Keratinocyte (primary cell): ENCODE data around the gene CDON. TPM values are rescaled to one million over a fixed set of nuclear protein-coding genes. Genes with fewer than 3 reads are reported as not detected.

Experiments
- DNase-seq: peaks from one replicate; pipeline ENCODE4 v3.0.0-alpha.2; 2011; ENCODE audit warnings: low read depth, missing footprints, low spot score
- FAIRE-seq: peaks from 2 replicates; lab custom pipeline; 2011; peaks lifted over from hg19 to GRCh38; lab: Jason Lieb, UNC
- H2AFZ ChIP-seq: 2 replicates; pipeline ENCODE4 v1.6.0; 2012; ENCODE audit warnings: low read length, control low read depth, inconsistent platforms; ENCODE audit not compliant: control insufficient read depth
- H3K27ac ChIP-seq: 2 replicates; pipeline ENCODE4 v1.5.1; 2011; ENCODE audit warnings: low read length; ENCODE audit not compliant: control insufficient read depth, insufficient read depth
- H3K27me3 ChIP-seq: 3 replicates; pipeline ENCODE4 v1.6.0; 2011; ENCODE audit warnings: low read length; ENCODE audit not compliant: control insufficient read depth, insufficient read depth; ENCODE audit errors: extremely low read depth
- H3K36me3 ChIP-seq, 2 experiments: 2 replicates in 1 of 2; 3 replicates in 1 of 2; pipeline ENCODE4 v1.5.1; 2011; ENCODE audit warnings: low read length in 2 of 2, mild to moderate bottlenecking in 1 of 2; ENCODE audit not compliant: control insufficient read depth in 2 of 2, insufficient read depth in 2 of 2; ENCODE audit errors: extremely low read depth in 1 of 2
- H3K4me1 ChIP-seq: 3 replicates; pipeline ENCODE4 v1.5.1; 2011; ENCODE audit warnings: low read length; ENCODE audit not compliant: control insufficient read depth, insufficient read depth; ENCODE audit errors: extremely low read depth
- H3K4me2 ChIP-seq: 3 replicates; pipeline ENCODE4 v1.6.0; 2011; ENCODE audit warnings: low read depth, low read length; ENCODE audit not compliant: control insufficient read depth, insufficient read depth; ENCODE audit errors: extremely low read depth
- H3K4me3 ChIP-seq, 3 experiments: fragments of 200-600 bp in 1 of 3; sonication (generic) in 1 of 3; 2 replicates in 2 of 3; 3 replicates in 1 of 3; pipeline ENCODE4 v1.5.1; 2011 to 2016; ENCODE audit warnings: low read length in 3 of 3, mild to moderate bottlenecking in 3 of 3, control low read depth in 2 of 3, inconsistent platforms in 1 of 3, low read depth in 1 of 3, mixed read lengths in 1 of 3, mixed run types in 1 of 3, moderate library complexity in 1 of 3; ENCODE audit not compliant: control insufficient read depth in 2 of 3, insufficient read depth in 2 of 3; ENCODE audit errors: extremely low read depth in 1 of 3
- H3K79me2 ChIP-seq: 2 replicates; pipeline ENCODE4 v1.6.0; 2012; ENCODE audit warnings: low read length; ENCODE audit not compliant: control insufficient read depth, insufficient read depth
- H3K9ac ChIP-seq: 3 replicates; pipeline ENCODE4 v1.6.0; 2011; ENCODE audit warnings: low read length; ENCODE audit not compliant: control insufficient read depth, insufficient read depth; ENCODE audit errors: extremely low read depth
- H3K9me1 ChIP-seq: 3 replicates; pipeline ENCODE4 v1.6.0; 2011; ENCODE audit warnings: low read length; ENCODE audit not compliant: control insufficient read depth, insufficient read depth; ENCODE audit errors: extremely low read depth
- H3K9me3 ChIP-seq: 2 replicates; pipeline ENCODE4 v1.5.1; 2012; ENCODE audit warnings: low read depth, low read length; ENCODE audit not compliant: control insufficient read depth
- H4K20me1 ChIP-seq: 3 replicates; pipeline ENCODE4 v1.6.0; 2011; ENCODE audit warnings: low read length; ENCODE audit not compliant: control insufficient read depth, insufficient read depth; ENCODE audit errors: extremely low read depth
- EZH2 ChIP-seq: IDR thresholded peaks from one replicate; pipeline ENCODE4 v1.6.1; 2012; ENCODE audit warnings: inconsistent platforms, mild to moderate bottlenecking, low read length, moderate library complexity
- dilution Hi-C: fragments of 300-500 bp; cut with MboI; formaldehyde crosslinking; loops from one replicate; pipeline ENCODE4 v1.7.0; 2020; ENCODE audit warnings: low sequenced_read_pairs; ENCODE audit not compliant: extremely low pct_ligation_motif_present
- polyA plus RNA-seq, 5 experiments: library from polyadenylated mRNA; depleted of rRNA in 3 of 5; stranded (reverse) in 3 of 5; stranded (forward) in 1 of 5; unstranded in 1 of 5; fragments of >200 nt; gene quantifications; 1 replicate in 1 of 5; 2 replicates in 3 of 5; 3 replicates in 1 of 5; pipeline versions ENCODE4 v1.2.1 to v1.2.3, GENCODE V29; 2011 to 2012; ENCODE audit warnings: missing spikeins in 2 of 5, low read depth in 1 of 5, low replicate concordance in 1 of 5
- TF ChIP-seq, protein P1 (sequence below), 3 experiments: IDR thresholded peaks in 1 of 3; conservative IDR thresholded peaks in 1 of 3; optimal IDR thresholded peaks in 1 of 3; 2 replicates in 2 of 3; 3 replicates in 1 of 3; pipeline versions ENCODE3 to v1.5.1; 2011; ENCODE audit warnings: low read length in 3 of 3, mild to moderate bottlenecking in 3 of 3, moderate library complexity in 2 of 3, control low read depth in 1 of 3, inconsistent platforms in 1 of 3; ENCODE audit not compliant: insufficient read depth in 2 of 3; ENCODE audit errors: extremely low read depth in 1 of 3

The CDON gene
- polyA plus RNA-seq, 1 donor (not counting 4 experiments of a cell fraction or from before 2014, with no cell fraction given) = 1.0 TPM

DNA sequence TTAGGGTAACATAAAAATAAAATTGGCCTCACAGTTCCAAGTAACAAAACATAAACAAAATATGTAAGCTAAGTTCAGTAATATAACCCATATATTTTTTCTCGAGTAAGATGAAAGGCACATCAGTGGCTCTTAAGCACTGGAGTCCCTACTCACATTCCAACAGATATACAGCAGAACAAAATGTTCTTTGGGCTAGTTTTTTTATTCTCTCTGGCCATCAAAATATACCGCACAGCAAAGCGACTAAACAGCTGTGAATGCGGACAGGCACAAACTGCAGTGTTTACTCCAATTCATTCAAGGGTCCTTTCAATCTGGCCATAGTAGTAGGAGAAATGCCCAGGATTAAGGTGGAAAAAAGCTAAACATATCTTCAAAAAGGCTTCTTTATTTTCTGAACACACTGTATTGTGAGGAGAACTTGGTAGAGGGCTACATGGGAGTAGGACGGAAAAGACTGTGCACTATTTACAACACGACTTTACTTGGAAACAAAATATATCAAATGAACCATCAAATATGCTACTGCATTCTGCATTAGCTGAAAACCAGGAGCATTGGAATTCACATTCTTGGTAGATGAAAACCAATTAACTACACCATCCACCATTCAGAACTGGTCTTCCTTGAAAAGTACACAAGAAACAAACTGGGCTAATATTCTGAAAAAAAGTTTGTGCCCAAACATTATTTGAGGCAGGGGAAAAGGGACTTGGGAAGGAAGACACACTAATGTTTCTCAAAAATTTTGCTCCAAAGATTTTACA, 4.4 kb downstream of the CDON start:
- Histone ChIP-seq H2AFZ (no peak overlapping the region), H3K9me1 (no peaks in the 10 kb centered on the region), H3K27me3 (peaks cover 35% of the 10 kb centered on the region), H3K9ac (no peak overlapping the region), H3K36me3 (no peaks in the 10 kb centered on the region), H3K27ac (no peak overlapping the region), H3K79me2 (no peaks in the 10 kb centered on the region), H3K9me3 (no peaks in the 10 kb centered on the region), H3K4me3 (no peak overlapping the region), H3K4me2 (no peak overlapping the region), H4K20me1 (no peaks in the 10 kb centered on the region), H3K4me1 (peaks cover 7% of the 10 kb centered on the region)
- FAIRE-seq (no peak), DNase-seq (no peak)
- dilution Hi-C loops = no loop called here
- TF ChIP-seq, protein P1, sequence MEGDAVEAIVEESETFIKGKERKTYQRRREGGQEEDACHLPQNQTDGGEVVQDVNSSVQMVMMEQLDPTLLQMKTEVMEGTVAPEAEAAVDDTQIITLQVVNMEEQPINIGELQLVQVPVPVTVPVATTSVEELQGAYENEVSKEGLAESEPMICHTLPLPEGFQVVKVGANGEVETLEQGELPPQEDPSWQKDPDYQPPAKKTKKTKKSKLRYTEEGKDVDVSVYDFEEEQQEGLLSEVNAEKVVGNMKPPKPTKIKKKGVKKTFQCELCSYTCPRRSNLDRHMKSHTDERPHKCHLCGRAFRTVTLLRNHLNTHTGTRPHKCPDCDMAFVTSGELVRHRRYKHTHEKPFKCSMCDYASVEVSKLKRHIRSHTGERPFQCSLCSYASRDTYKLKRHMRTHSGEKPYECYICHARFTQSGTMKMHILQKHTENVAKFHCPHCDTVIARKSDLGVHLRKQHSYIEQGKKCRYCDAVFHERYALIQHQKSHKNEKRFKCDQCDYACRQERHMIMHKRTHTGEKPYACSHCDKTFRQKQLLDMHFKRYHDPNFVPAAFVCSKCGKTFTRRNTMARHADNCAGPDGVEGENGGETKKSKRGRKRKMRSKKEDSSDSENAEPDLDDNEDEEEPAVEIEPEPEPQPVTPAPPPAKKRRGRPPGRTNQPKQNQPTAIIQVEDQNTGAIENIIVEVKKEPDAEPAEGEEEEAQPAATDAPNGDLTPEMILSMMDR (optimal IDR thresholded peaks at IDR 0.05 in 1 of 3, IDR thresholded peaks at IDR 0.05 in 1 of 3, conservative IDR thresholded peaks at IDR 0.05 in 1 of 3; ENCODE audit: extremely low read depth in 1 of 3, insufficient read depth in 2 of 3, low read length in 3 of 3) = no peak
- TF ChIP-seq EZH2 = peak; percentile 36

DNA sequence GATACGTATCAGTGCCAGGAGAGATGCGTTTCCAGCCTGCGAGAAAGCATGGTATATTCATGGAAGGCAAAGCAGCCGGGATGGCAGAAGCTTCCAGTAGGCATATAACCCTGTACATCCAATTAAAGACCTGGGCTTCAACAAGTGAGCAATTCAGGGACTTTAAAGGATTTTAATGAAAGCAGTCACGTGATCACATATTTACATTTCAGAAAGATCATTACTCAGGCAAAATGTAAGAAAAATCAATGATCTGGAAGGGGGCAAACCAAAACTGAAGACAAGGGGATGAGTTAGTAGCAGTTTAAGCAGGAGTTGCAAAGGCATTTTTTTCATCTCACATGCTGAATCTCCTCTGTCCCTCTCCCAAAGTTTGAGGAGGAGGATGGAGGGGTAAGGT, 7.8 kb downstream of the CDON start:
- Histone ChIP-seq H3K4me3 (no peak overlapping the region), H3K4me1 (peaks cover 5% of the 10 kb centered on the region), H3K4me2 (no peak overlapping the region), H4K20me1 (no peaks in the 10 kb centered on the region), H3K9me3 (no peaks in the 10 kb centered on the region), H3K79me2 (no peaks in the 10 kb centered on the region), H3K27ac (no peak overlapping the region), H3K9ac (no peak overlapping the region), H3K9me1 (no peaks in the 10 kb centered on the region), H3K36me3 (no peaks in the 10 kb centered on the region), H3K27me3 (peaks cover 21% of the 10 kb centered on the region), H2AFZ (no peak overlapping the region)
- TF ChIP-seq, protein P1 (optimal IDR thresholded peaks at IDR 0.05 in 1 of 3, IDR thresholded peaks at IDR 0.05 in 1 of 3, conservative IDR thresholded peaks at IDR 0.05 in 1 of 3; ENCODE audit: extremely low read depth in 1 of 3, insufficient read depth in 2 of 3, low read length in 3 of 3) = no peak
- TF ChIP-seq EZH2 = no peak
- DNase-seq (no peak), FAIRE-seq (no peak)
- dilution Hi-C loops = no loop called here
